ENCODE results near the gene WBP1L.

Gene WBP1L

GRCh38 chr10:102723989-102724388 lies 19.8 kb upstream of the WBP1L start:
- Histone ChIP-seq H3K27me3 (ENCODE audit: insufficient read depth, low read length) (no peaks in the 10 kb centered on the region), H3K4me1 (ENCODE audit: control insufficient read depth, insufficient read depth, low read length, unreplicated experiment) (peaks cover 10% of the 10 kb centered on the region), H3K36me3 (ENCODE audit: insufficient read depth, low read length) (no peaks in the 10 kb centered on the region), H3K4me3 (ENCODE audit: low read depth, low read length) (no peak overlapping the region), H3K27ac (ENCODE audit: low read depth, low read length) (no peak overlapping the region), H2AFZ (ENCODE audit: low read length, unreplicated experiment) (no peak overlapping the region), H3K79me2 (ENCODE audit: control insufficient read depth, insufficient read depth, low read length, unreplicated experiment) (no peaks in the 10 kb centered on the region)

GRCh38 chr10:102726274-102726673 lies 17.5 kb upstream of the WBP1L start:
- Histone ChIP-seq H3K79me2 (ENCODE audit: control insufficient read depth, insufficient read depth, low read length, unreplicated experiment) (no peaks in the 10 kb centered on the region), H3K36me3 (ENCODE audit: insufficient read depth, low read length) (no peaks in the 10 kb centered on the region), H3K4me1 (ENCODE audit: control insufficient read depth, insufficient read depth, low read length, unreplicated experiment) (peaks cover 10% of the 10 kb centered on the region), H3K4me3 (ENCODE audit: low read depth, low read length) (no peak overlapping the region), H3K27ac (ENCODE audit: low read depth, low read length) (no peak overlapping the region), H3K27me3 (ENCODE audit: insufficient read depth, low read length) (no peaks in the 10 kb centered on the region), H2AFZ (ENCODE audit: low read length, unreplicated experiment) (no peak overlapping the region)

DNA sequence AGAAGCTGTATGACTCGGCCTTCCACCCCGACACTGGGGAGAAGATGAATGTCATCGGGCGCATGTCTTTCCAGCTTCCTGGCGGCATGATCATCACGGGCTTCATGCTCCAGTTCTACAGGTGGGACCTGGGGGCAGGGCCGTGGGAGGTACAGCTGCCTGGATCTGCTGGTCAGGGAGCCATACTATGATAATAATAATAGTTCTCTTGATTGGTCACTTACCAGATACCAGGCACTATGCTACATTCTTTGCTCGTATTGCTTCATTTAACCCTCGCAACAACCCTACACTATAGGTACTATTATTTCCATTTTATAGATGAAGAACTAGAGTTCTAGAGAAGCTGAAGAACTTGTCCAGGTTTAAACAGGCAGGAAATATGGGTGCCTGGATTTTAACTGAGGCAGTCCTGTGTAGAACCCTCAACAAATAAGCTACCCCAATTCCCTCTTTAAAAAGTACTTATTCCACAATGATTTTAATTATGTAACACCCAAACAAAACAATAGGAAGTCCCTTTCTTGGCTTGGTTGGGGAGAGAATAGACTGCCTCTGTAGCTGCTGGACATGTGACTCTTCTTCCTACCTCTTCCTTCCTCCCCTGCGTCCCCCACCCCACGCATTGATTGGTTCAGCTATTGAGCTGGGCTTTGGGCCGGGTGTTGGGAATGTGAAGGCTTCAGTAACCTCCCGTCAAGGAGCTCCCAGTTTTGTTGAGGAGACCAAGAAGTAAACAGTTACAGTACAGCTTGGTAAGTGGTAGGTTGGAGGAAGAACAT lies 16.5 kb upstream of the WBP1L start:
- no peak overlapping the region for H3K27ac ChIP-seq (ENCODE audit: low read depth, low read length)
- H3K36me3 ChIP-seq (ENCODE audit: insufficient read depth, low read length): no peaks in the 10 kb centered on the region
- no peak overlapping the region for H3K4me3 ChIP-seq (ENCODE audit: low read depth, low read length)
- H3K27me3 ChIP-seq (ENCODE audit: insufficient read depth, low read length): no peaks in the 10 kb centered on the region
- H3K79me2 ChIP-seq (ENCODE audit: control insufficient read depth, insufficient read depth, low read length, unreplicated experiment): no peaks in the 10 kb centered on the region
- H3K4me1 ChIP-seq (ENCODE audit: control insufficient read depth, insufficient read depth, low read length, unreplicated experiment): peaks cover 10% of the 10 kb centered on the region
- no peak overlapping the region for H2AFZ ChIP-seq (ENCODE audit: low read length, unreplicated experiment)

DNA sequence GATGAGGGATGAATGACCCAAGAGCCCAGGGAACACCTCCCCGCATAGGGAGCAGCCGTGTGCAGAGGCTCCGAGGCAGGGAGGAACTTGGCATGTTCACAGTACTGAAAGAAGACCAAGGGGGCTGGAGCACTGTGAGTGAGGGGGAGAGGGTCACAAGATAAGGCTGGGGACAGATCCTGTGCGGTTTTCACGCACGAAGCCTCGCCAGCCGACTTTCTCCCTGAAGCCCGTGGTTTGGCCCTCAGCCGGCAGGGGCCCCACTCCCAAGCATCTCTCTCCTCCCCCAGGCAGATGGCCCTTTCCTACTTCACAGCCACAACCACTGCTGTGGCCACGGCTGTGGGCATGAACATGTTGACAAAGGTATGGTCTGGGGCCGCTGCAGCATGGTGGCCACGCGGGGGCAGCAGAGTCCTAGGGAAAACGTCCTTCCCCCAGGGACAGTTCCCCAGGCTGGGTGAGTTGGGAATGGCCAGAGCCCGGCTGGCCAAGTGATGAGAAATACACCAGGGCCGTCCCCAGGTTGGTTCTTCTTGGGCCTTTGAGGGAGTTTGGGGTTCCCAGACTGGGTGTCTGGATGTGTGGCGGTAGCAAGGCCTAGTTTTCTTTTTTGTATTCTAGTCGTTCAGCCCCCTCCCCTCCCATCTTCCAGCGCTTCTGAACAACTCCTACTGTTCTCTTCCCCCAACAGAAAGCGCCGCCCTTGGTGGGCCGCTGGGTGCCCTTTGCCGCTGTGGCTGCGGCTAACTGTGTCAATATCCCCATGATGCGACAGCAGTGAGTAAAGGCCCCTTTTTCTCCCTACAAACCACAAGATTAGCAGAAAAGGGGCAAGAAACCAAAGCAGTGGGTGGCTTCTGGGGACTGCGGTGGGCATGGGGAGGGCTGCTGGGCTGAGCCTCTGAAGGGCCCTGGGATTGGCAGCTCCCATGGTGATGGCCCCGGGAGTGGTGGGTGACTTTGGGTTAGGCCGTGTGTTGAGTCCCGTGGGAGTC lies 14.4 kb upstream of the WBP1L start:
- no peak overlapping the region for H2AFZ ChIP-seq (ENCODE audit: low read length, unreplicated experiment)
- H3K4me1 ChIP-seq (ENCODE audit: control insufficient read depth, insufficient read depth, low read length, unreplicated experiment): peaks cover 10% of the 10 kb centered on the region
- H3K36me3 ChIP-seq (ENCODE audit: insufficient read depth, low read length): no peaks in the 10 kb centered on the region
- H3K27ac ChIP-seq (ENCODE audit: low read depth, low read length): no peak overlapping the region
- no peak overlapping the region for H3K4me3 ChIP-seq (ENCODE audit: low read depth, low read length)
- H3K27me3 ChIP-seq (ENCODE audit: insufficient read depth, low read length): no peaks in the 10 kb centered on the region
- no peaks in the 10 kb centered on the region for H3K79me2 ChIP-seq (ENCODE audit: control insufficient read depth, insufficient read depth, low read length, unreplicated experiment)

- Histone ChIP-seq H3K36me3 (ENCODE audit: insufficient read depth, low read length) (no peaks in the 10 kb centered on the region), H3K4me1 (ENCODE audit: control insufficient read depth, insufficient read depth, low read length, unreplicated experiment) (peaks cover 6% of the 10 kb centered on the region), H3K4me3 (ENCODE audit: low read depth, low read length) (no peak overlapping the region)
These were observed 12.4 kb upstream of the WBP1L start for GRCh38 chr10:102731222-102731800.

GRCh38 chr10:102732661-102733060 lies 11.1 kb upstream of the WBP1L start:
- H3K79me2 ChIP-seq (ENCODE audit: control insufficient read depth, insufficient read depth, low read length, unreplicated experiment): no peaks in the 10 kb centered on the region
- no peaks in the 10 kb centered on the region for H3K27me3 ChIP-seq (ENCODE audit: insufficient read depth, low read length)

More at GRCh38 chr10:102731222-102731800, 12.4 kb upstream of the WBP1L start:
- Histone ChIP-seq H2AFZ (ENCODE audit: low read length, unreplicated experiment) (no peak overlapping the region), H3K27me3 (ENCODE audit: insufficient read depth, low read length) (no peaks in the 10 kb centered on the region), H3K27ac (ENCODE audit: low read depth, low read length) (no peak overlapping the region), H3K79me2 (ENCODE audit: control insufficient read depth, insufficient read depth, low read length, unreplicated experiment) (no peaks in the 10 kb centered on the region)

DNA sequence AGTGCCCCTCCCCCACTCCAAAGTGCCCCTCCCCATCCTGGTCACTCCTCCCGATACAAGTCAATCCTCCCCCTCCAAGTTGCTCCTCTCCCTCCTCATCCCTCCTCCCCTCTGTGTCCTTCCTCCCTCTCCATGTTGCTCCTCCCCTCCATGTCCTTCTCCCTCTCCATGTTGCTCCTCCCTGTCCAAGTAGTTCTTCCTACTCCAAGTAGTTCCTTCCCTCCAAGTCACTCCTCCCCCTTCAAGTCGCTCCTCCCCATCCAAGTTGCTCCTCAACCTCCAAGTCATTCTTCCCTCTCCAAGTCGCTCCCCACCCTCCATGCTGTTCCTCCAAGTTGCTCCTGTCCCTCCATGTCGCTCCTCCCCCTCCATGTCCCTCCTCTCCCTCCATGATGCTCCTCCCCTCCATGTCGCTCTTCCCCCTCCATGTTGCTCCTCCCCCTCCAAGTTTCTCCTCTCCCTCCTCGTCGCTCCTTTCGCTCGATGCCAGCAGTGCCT lies 8.6 kb upstream of the WBP1L start:
- Histone ChIP-seq H3K27me3 (ENCODE audit: insufficient read depth, low read length) (no peaks in the 10 kb centered on the region), H3K4me1 (ENCODE audit: control insufficient read depth, insufficient read depth, low read length, unreplicated experiment) (no peaks in the 10 kb centered on the region), H3K27ac (ENCODE audit: low read depth, low read length) (no peak overlapping the region), H3K36me3 (ENCODE audit: insufficient read depth, low read length) (no peaks in the 10 kb centered on the region), H3K4me3 (ENCODE audit: low read depth, low read length) (no peak overlapping the region), H2AFZ (ENCODE audit: low read length, unreplicated experiment) (no peak overlapping the region), H3K79me2 (ENCODE audit: control insufficient read depth, insufficient read depth, low read length, unreplicated experiment) (no peaks in the 10 kb centered on the region)

More at GRCh38 chr10:102732661-102733060, 11.1 kb upstream of the WBP1L start:
- H3K4me1 ChIP-seq (ENCODE audit: control insufficient read depth, insufficient read depth, low read length, unreplicated experiment): no peaks in the 10 kb centered on the region
- H2AFZ ChIP-seq (ENCODE audit: low read length, unreplicated experiment): no peak overlapping the region
- no peaks in the 10 kb centered on the region for H3K36me3 ChIP-seq (ENCODE audit: insufficient read depth, low read length)
- no peak overlapping the region for H3K4me3 ChIP-seq (ENCODE audit: low read depth, low read length)
- H3K27ac ChIP-seq (ENCODE audit: low read depth, low read length): no peak overlapping the region

DNA sequence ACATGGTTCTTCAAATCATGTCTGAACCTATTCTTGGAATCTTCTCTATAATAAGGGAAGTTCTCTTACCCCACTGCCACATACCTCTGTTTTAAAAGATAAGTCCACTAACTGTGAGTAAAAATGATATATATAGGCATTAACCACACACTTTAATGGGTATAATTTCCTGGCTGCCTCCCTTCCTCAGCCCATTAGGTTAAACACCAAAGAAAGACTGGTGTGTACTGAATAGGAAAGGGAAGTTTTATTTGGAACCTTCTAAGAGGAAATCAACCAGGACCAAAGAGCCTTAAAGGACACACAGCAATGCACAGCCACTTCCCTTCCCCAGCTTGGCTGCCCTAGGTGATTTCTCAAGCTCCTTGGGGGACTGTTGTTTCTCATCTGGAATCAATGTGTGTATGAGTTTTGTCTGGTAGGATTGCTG lies 5.0 kb upstream of the WBP1L start:
- H3K4me1 ChIP-seq (ENCODE audit: control insufficient read depth, insufficient read depth, low read length, unreplicated experiment): no peaks in the 10 kb centered on the region
- no peak overlapping the region for H3K4me3 ChIP-seq (ENCODE audit: low read depth, low read length)
- no peaks in the 10 kb centered on the region for H3K36me3 ChIP-seq (ENCODE audit: insufficient read depth, low read length)
- H3K27ac ChIP-seq (ENCODE audit: low read depth, low read length): no peak overlapping the region
- H2AFZ ChIP-seq (ENCODE audit: low read length, unreplicated experiment): no peak overlapping the region
- no peaks in the 10 kb centered on the region for H3K79me2 ChIP-seq (ENCODE audit: control insufficient read depth, insufficient read depth, low read length, unreplicated experiment)
- no peaks in the 10 kb centered on the region for H3K27me3 ChIP-seq (ENCODE audit: insufficient read depth, low read length)

- Histone ChIP-seq H3K4me1 (ENCODE audit: control insufficient read depth, insufficient read depth, low read length, unreplicated experiment) (peaks cover 2% of the 10 kb centered on the region), H3K4me3 (ENCODE audit: low read depth, low read length) (no peak overlapping the region), H3K27ac (ENCODE audit: low read depth, low read length) (no peak overlapping the region), H2AFZ (ENCODE audit: low read length, unreplicated experiment) (no peak overlapping the region), H3K36me3 (ENCODE audit: insufficient read depth, low read length) (no peaks in the 10 kb centered on the region), H3K27me3 (ENCODE audit: insufficient read depth, low read length) (no peaks in the 10 kb centered on the region), H3K79me2 (ENCODE audit: control insufficient read depth, insufficient read depth, low read length, unreplicated experiment) (peaks cover 14% of the 10 kb centered on the region)
These were observed 3.5 kb upstream of the WBP1L start for GRCh38 chr10:102740229-102740628.

DNA sequence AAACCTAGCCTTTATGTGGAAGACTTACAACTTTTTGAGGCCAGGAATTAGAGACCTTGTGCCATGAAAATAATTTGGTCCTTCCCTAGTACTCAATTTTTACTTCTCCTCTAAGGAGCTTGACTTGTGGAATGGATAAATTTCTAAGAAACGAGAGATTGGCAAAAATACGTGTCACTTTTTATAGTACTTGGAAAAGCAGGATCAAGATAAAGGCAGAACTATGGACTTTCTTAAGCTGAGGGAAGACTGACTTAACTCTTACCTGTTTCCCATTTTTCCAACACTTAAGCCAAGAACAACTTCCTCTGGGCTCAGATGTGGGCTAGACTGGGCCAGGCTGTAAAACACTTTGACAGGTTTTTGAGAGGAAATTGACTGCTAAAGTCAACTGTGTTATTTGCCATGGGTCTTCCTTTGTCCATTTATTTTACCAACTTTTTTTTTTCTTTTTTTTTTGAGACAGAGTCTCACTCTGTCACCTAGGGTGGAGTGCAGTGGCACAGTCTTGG lies 2.0 kb upstream of the WBP1L start:
- Histone ChIP-seq H3K27ac (ENCODE audit: low read depth, low read length) (no peak overlapping the region), H3K4me3 (ENCODE audit: low read depth, low read length) (no peak overlapping the region), H3K4me1 (ENCODE audit: control insufficient read depth, insufficient read depth, low read length, unreplicated experiment) (peaks cover 11% of the 10 kb centered on the region), H2AFZ (ENCODE audit: low read length, unreplicated experiment) (no peak overlapping the region), H3K36me3 (ENCODE audit: insufficient read depth, low read length) (no peaks in the 10 kb centered on the region), H3K27me3 (ENCODE audit: insufficient read depth, low read length) (no peaks in the 10 kb centered on the region), H3K79me2 (ENCODE audit: control insufficient read depth, insufficient read depth, low read length, unreplicated experiment) (peaks cover 30% of the 10 kb centered on the region)
